ENCODE data around the gene WIZ.

Gene WIZ

DNA sequence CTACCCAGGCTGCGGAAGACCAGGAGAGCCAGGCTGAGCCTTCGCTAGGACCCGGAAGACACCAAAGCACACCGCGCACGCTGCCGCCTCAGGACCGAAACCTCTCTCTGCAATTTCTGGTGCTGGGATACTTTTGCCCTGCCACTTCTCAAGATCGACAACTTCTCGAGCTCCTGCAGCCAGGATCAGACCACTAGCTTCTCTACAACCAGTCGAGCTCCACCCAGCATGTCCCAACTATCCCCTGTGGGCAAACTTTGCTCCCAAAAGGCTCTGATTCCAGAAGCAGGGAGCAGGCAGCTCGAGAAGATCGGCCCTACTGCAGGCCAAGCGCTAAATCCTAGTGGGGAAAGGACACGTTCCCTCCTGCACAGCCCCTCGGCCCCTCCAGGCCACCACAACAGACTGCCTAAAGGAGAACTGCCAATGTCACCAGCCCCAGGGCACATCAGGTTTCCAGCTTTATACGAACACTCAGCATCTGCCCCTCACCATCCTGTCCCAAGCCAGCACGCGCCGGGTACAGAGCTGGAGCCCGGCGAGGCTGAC is 71.1 kb downstream of the WIZ start:
- peak in 1 of 3 donors; percentile 23 for DNase-seq (ENCODE audit: low read depth in 3 of 3, low spot score in 1 of 3)

DNA sequence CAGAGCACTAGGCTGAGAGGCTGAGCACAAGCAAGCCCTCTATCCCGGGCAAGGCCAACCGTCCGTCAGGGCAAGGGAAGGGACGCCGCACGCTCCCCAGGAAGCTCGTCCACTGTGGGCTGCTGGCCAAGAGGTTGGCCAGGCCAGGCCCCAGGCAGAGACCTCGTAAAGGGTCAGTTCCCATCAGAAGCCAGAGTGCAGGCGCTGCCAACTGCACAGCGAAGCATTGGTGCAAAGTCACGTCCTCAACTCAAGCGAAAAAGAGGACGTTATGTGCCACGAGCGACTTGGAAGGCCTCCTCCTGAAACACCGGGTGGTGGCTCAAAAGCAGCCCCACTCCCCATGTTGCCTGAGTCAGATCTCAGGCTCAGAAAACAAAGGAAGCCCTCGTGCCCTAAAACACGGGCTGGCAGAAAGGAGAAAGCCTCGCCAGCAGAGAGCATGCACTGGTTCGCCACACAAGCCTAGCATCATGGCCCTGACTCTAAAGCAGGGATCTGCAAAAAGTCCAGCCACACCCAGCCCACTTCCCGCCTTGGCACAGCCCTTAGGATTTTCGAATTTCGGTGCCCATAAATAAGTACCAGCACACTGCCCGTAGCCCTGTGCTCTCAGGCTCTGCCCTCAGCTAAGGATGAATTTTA is 74.8 kb downstream of the WIZ start:
- DNase-seq (ENCODE audit: low read depth in 3 of 3, low spot score in 1 of 3), result no peak

DNA sequence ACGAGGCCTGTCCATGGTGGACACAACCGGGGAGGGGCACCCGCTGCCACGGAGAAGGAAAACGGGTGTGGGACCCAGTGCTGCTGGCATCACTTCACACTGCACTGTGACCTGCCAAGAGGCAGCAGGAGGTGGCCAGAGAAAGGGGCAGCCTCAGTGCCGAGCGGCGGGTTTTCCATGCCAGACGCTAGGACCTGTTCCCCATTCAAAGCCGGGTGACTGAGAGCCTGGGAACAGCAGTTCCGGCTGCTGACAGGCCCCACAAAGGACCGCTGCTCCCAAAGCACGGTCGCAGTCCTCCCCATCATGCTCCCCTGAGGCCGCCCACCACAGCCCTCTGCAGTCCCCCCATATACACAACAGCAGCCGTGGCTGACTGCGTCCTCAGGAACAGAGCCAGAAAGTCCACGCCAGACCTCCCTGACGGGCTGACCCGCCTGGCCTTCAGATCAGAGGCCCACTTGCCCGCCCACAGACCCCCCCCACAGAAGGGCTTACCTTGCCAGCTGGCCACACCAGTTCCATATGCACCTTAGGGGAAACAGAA is 75.6 kb downstream of the WIZ start:
- no peak for DNase-seq (ENCODE audit: low read depth in 3 of 3, low spot score in 1 of 3)

DNA sequence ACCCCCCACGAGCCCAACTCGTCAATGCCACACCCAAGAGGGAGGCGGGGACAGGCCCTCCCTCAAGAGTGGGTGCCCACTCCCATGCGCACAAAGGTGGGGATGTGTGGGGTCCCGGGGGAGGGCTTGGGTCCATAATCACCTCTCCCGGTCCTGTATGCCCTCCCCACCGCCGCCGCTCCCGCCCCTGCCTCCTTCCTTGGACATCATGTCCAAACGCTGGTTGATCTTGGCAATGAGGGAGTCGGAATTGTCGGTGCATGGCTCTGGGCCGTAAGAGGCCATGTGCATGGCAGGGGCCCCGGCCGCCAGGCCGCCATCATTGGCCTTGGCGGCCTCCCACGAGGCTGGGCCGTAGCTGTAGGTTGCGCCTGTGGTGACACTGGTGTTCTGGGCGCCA is 76.1 kb downstream of the WIZ start:
- DNase-seq (ENCODE audit: low read depth in 3 of 3, low spot score in 1 of 3), result no peak

DNA sequence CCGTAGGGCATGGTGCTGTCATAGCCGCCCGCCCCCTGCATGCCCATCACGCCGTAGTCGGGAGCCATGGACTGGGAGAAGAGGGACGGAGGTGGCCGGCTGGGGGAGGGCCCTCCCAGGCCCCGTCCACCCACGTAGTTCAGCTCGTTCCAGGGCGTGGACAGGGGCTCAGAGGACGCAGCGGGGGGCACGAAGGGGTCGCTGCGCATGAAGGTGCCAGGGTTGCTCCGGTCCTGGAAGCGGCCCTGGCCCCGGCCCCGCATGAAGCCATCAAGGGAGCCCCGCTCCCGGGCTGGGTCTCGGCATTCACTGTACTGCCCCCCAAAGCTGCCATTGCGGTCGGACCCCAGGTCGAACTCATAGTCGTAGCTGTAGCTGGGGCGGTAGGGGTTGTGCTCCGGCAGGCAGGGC is 76.9 kb downstream of the WIZ start:
- no peak for DNase-seq (ENCODE audit: low read depth in 3 of 3, low spot score in 1 of 3)

DNA sequence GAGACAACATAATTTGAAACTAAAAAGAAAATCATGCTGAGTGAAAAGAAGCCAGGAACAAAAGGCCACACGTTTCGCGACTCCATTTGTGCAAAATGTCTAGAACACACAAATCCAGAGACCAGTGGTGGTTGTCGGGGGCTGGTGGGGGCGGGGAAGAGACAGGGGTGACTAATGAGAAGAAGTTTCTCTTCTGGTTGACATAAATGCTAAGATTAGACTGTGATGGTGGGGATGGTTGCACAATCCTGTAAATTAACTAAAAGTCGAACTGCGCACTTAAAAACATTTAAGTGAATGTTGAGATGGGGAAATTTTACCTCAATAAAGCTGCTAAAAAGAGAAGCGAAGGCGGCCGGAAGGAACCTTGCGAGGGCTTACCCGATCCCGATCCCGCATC is 77.3 kb downstream of the WIZ start:
- no peak for DNase-seq (ENCODE audit: low read depth in 3 of 3, low spot score in 1 of 3)

DNA sequence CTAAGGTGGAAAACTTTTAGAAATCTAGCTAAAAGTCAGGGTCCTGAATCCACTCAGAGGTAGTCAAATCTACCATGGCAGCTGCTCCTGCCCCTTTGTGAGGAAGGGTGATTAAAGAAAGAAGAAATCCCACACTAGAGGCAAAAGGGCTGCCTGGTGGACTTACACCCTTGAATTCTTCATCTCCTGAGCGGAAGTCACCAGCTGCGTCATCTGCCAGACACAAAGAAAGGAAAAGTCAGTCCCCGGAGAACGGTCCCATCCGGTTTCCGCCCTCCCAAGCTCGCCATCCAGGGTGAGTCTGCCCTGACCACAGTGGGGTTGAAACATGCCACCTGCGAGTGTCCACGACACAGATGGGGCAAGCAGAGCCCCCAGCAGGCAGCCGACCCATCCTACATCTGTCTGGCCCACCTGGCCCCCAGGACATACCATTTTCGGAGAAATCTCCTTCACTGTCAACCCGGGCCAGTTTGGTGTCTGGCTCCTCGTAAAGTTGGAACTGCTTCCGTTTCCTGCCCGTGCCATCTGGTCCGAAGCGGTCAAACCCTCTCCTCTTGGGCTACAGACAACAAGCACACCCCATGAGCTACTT is 77.9 kb downstream of the WIZ start:
- DNase-seq (ENCODE audit: low read depth in 3 of 3, low spot score in 1 of 3), result no peak

DNA sequence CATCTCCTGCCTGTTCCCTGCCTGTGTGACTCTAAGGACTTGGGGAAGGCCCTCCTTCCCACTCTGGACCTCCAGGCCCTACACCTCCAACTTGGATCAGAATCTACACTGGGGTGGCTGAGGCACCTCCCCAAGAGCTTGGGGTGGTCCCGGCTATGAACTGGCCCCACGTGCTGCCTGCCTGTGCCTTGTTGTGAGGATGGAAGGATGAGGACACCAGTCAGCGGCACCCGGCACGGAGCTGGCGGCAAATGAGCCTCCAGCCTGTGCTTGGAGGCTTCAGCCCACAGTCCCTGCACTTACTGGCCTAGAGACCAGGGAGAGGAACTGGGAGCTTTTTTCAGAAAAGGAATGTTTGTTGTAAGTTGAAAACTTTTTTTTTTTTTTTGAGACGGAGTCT is 78.6 kb downstream of the WIZ start:
- no peak for DNase-seq (ENCODE audit: low read depth in 3 of 3, low spot score in 1 of 3)
